T-helper 17 cell (primary cell): ENCODE results near the gene PLCB3. TPM values are rescaled to one million over a fixed set of nuclear protein-coding genes. Genes with fewer than 3 reads are reported as not detected.

Source experiments
- ATAC-seq: fragments of 150-1000 bp; cut with Tn5 transposase; 2 replicates; pipeline ENCODE4 v1.10.0; 2021; ENCODE audit warnings: mild to moderate bottlenecking, moderate library complexity
- DNase-seq, 3 donors: peaks; one replicate each; pipeline versions ENCODE4 v3.0.0 to v3.0.0-alpha.2; 2020 to 2021
- H3K9me3 ChIP-seq: one replicate; pipeline ENCODE4 v1.7.0; 2013; ENCODE audit warnings: low read length, mild to moderate bottlenecking; ENCODE audit not compliant: control insufficient read depth, poor library complexity, severe bottlenecking
- H3K27ac Mint-ChIP-seq: one replicate; pipeline ENCODE4 v1.8.0; 2022; ENCODE audit warnings: mild to moderate bottlenecking, moderate library complexity, mixed read lengths
- H3K27me3 Mint-ChIP-seq: one replicate; pipeline ENCODE4 v1.8.0; 2022; ENCODE audit warnings: mixed read lengths
- H3K36me3 Mint-ChIP-seq: one replicate; pipeline ENCODE4 v1.8.0; 2022; ENCODE audit warnings: low read depth, mixed read lengths
- H3K4me1 Mint-ChIP-seq: one replicate; pipeline ENCODE4 v1.8.0; 2022; ENCODE audit warnings: mild to moderate bottlenecking, mixed read lengths
- H3K4me3 Mint-ChIP-seq: one replicate; pipeline ENCODE4 v1.8.0; 2022; ENCODE audit warnings: mild to moderate bottlenecking, moderate library complexity, mixed read lengths
- total RNA-seq, 4 donors: library from RNA in 2 of 4; stranded (reverse) in 2 of 4; gene quantifications; one replicate each; pipeline ENCODE4 v1.2.3 and lab custom pipeline; 2022 to 2026

The PLCB3 gene
- total RNA-seq, 2 donors from 2014 or later: 5.9 TPM

DNA sequence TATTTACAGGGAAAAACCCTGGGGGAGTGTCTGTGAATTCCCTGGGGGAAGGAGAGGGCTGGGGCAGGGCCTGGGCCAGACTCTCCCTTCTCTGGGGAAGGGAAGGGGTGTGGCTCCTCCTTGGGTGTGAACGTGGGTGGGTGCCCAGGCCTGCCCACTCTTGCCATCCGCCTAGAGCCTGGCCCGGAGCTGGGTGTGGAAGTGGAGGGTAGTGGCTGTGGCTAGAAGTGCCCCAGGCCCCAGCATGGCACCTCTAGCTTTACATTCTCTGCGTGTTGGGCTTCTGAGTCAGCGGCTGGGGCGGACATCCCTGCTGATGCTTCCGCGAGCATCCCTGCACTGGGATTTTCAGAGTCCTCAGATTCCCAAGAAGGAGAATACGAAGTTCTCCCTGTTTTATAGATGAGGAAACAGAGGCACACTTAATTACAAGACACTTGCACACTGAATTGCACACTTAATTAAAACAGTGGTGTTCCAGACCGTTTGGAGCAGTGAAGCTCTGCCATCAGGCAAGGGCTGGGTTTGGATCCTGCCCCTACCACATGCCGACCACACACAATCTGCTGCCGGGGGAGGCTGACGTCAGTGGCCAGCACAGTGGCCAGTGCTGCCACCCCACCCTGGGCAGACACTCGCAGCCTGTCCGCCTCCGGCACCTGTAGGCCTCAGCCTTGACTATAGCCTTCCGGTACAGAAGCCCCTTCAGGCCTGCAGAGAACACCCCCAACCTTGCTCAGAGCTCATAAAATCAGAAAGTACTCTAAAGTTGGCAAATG lies 25.5 kb downstream of the PLCB3 start:
- H3K4me1 Mint-ChIP-seq: peaks cover 2% of the 10 kb centered on the region
- ATAC-seq (no peak), DNase-seq (no peak)
- H3K4me3 Mint-ChIP-seq: no peak overlapping the region
- H3K36me3 Mint-ChIP-seq: peaks cover 4% of the 10 kb centered on the region
- H3K9me3 ChIP-seq: no peaks in the 10 kb centered on the region
- H3K27me3 Mint-ChIP-seq: no peaks in the 10 kb centered on the region
- no peak overlapping the region for H3K27ac Mint-ChIP-seq

DNA sequence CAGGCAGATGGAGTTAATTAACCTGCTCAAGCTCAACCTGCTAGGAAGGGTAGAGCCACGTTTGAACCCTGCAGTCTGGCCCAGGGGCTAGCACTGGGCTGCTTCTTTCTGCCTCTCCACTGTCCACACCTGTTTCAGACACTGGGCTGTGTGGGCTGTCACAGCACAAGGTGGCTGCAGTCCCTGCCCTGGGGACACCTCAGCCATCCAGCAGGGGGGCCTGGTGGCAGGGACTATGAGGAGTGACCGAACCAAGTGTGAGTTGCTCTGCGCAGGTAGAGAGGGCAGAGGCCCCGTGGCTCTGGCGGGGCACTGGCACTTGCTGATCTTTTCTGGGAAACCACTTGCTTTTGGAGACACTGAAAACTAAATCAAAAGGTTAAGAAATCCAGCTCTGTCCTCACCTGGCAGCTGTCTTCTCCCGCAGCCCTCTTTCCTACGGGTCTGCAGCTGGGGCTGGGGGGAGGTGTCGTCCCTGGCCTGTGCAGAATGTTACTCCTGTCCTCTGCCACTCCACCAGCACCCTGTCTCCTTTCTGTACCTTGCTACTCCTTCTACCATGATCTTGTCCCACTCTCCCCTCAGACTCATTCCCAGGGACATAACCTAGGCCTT lies 27.4 kb downstream of the PLCB3 start:
- Mint-ChIP-seq H3K27me3 (no peaks in the 10 kb centered on the region), H3K4me1 (peaks cover 7% of the 10 kb centered on the region), H3K36me3 (peaks cover 4% of the 10 kb centered on the region), H3K4me3 (peak overlapping the region; percentile 28), H3K27ac (peak overlapping the region; percentile 86)
- no peaks in the 10 kb centered on the region for H3K9me3 ChIP-seq
- DNase-seq: no peak
- no peak for ATAC-seq

DNA sequence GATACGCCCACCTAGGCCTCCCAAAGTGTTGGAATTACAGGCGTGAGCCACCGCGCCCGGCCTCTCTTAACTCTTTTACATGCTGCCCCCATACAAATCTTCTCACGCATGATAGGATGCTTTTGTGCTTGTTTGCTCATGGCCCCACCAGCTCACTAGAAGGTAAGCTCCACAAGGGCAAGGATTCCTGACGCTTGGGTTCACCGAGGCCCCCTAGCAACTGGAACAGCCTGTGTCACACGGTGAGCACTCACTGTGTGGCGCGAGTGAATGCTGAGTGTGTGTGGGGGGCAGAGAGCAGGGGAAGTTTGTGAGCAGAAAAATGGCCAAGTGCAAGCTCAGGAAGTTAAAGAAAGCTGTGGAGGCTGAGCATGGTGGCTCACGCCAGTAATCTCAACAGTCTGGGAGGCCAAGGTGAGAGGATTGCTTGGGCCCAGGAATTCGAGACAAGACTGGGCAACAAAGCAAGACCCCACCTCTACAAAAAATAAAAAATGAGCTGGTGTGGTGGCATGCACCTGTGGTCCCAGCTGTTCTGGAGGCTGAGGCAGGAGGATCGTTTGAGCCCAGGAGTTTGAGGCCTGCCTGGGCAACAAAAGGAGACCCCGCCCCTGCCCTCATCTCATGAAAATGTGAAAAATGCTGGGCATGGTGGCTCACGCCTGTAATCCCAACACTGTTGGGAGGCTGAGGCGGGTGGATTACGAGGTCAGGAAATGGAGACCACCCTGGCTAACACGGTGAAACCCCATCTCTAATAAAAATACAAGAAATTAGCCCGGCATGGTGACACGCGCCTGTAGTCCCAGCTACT lies 30.8 kb downstream of the PLCB3 start:
- peaks cover 4% of the 10 kb centered on the region for H3K36me3 Mint-ChIP-seq
- no peak for ATAC-seq
- peaks cover 20% of the 10 kb centered on the region for H3K4me1 Mint-ChIP-seq
- H3K27me3 Mint-ChIP-seq: no peaks in the 10 kb centered on the region
- DNase-seq: no peak
- H3K4me3 Mint-ChIP-seq: peak overlapping the region; percentile 15
- H3K9me3 ChIP-seq: no peaks in the 10 kb centered on the region
- peak overlapping the region; percentile 94 for H3K27ac Mint-ChIP-seq

DNA sequence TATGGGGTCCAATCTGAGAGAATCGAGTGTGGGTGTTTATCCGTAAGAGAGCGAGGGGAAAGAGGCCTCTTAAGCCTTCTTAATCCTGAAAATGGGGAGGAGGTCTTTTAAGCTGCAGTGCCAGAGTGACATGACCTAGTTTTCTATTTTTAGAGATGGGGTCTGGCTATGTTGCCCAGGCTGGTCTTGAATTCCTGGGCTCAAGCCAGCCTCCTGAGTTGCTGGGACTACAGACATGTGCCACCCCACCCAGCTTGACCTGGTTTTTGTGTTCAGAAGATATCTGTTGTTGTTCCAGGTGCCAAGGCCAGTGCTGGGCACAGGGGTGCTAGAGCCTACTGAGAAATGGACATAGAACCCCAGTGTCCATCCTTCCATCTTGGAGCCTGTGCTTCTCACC lies 31.8 kb downstream of the PLCB3 start:
- Mint-ChIP-seq H3K36me3 (peaks cover 4% of the 10 kb centered on the region), H3K27me3 (no peaks in the 10 kb centered on the region)
- ATAC-seq: no peak

DNA sequence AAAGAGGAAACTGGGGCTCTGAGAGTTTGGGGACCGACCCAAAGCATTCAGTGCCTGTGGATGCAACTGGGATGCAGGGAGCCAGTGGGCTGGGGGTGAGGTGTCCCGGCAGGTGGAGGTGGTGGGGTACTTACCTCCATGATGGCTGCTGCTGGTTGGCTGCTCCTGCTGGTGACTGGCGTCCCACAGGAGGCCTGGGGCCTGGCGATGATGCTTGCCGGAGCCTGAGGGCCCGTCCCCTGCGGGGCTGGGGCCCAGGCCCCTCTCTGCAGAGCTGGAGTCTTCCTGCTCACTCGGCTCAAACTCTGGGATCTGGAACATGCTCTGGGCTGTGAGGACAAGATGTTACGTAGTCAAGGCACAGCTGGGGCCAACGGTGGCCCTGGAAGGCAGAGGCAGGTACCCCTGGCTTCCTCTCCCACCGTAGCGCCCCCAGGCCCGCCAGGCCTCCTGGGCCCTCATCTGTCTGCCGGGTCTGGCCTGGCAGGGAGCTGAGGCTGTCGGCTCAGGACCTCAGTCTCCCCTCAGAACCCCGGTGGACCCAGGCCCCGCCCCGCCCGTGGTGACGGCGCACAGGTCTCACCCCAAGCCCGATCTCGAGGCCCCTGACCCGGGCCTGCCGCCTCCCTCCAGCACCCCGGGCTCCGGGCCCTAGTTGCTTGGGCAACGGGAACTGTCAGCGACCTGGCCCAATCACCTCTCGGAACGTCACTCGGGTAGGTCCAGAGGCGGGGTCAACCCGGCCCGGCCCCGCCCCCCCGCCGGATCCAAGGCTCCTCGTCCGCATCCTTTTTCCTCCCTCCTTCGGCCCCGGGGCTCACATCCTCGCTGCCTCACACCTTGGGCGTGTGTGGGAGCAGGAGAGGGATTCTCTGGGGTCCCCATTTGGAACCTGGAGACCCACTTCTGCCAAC lies 33.0 kb downstream of the PLCB3 start, which contains the start of gene BAD:
BAD (minus strand) TSS at position 618 of the 914 bp plus-strand sequence; CDS start at position 321, 297 bp downstream.
- H3K27ac Mint-ChIP-seq: peak within 1 kb of the TSS; percentile 94
- no peaks in the 10 kb centered on the region for H3K36me3 Mint-ChIP-seq
- DNase-seq (peak; percentile 84 to 92 (median 92)), ATAC-seq (peak; percentile 81)
- H3K4me1 Mint-ChIP-seq: peaks cover 20% of the 10 kb centered on the region
- no peaks in the 10 kb centered on the region for H3K27me3 Mint-ChIP-seq
- no peaks in the 10 kb centered on the region for H3K9me3 ChIP-seq
- peak within 1 kb of the TSS; percentile 89 for H3K4me3 Mint-ChIP-seq

More for the DNA sequence above, 31.8 kb downstream of the PLCB3 start:
- H3K9me3 ChIP-seq: no peaks in the 10 kb centered on the region
- Mint-ChIP-seq H3K27ac (peak overlapping the region; percentile 94), H3K4me3 (peak overlapping the region; percentile 21), H3K4me1 (peaks cover 20% of the 10 kb centered on the region)
- no peak for DNase-seq

DNA sequence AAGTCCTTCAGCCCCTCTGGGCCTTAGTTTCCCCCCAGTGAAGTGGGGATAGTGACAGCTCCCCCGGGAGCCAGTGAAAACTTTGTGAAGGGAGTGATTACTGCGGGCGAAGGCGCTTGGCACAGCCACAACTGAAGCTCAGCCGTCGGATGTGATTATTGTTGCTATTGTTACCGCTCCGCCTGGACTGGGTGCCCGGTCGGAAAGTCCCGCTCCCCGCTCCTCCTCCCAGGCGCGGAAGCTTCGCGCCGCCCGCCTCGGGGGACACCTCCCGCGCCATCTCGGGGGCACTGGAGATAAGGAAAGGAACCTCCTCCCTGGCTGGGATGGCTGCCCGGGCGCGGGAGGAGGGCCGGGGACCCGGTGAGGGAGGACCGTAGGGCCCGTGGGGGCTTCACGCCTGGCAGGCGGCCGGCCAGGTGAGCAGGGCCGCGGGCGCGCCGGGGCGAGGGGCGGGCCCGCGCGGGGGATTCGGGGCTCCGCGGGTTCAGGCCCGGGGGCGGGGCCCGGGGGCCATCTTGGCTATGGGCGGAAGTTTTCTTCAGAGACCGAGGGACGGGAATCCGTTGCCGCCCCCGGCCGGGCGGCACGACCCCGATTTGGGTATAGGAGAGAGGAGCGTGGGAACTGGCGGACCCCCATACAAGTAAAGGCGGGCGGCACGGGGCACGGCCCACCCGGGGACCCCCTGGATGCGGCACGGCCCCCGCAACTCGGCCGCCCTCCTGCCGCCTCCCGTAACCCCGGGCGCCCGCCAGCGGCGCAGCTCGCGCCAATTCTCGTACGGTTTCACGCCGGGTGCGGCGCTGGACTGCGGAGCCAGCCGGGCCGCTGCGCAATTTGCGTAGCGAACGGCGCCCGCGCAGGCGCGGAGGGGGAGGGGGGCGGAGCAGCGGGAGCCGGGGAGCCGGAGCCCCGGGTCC lies 33.9 kb downstream of the PLCB3 start, which contains the start of gene GPR137:
GPR137 (plus strand) TSS at position 887 of the 923 bp plus-strand sequence. CDS start 677 bp downstream, outside the sequence.
- Mint-ChIP-seq H3K4me1 (peaks cover 20% of the 10 kb centered on the region), H3K36me3 (no peaks in the 10 kb centered on the region), H3K4me3 (peak within 1 kb of the TSS; percentile 89), H3K27ac (peak within 1 kb of the TSS; percentile 95), H3K27me3 (peaks cover under 1% of the 10 kb centered on the region)
- peak; percentile 85 to 97 (median 88) for DNase-seq
- ATAC-seq: peak; percentile 80
- no peaks in the 10 kb centered on the region for H3K9me3 ChIP-seq

DNA sequence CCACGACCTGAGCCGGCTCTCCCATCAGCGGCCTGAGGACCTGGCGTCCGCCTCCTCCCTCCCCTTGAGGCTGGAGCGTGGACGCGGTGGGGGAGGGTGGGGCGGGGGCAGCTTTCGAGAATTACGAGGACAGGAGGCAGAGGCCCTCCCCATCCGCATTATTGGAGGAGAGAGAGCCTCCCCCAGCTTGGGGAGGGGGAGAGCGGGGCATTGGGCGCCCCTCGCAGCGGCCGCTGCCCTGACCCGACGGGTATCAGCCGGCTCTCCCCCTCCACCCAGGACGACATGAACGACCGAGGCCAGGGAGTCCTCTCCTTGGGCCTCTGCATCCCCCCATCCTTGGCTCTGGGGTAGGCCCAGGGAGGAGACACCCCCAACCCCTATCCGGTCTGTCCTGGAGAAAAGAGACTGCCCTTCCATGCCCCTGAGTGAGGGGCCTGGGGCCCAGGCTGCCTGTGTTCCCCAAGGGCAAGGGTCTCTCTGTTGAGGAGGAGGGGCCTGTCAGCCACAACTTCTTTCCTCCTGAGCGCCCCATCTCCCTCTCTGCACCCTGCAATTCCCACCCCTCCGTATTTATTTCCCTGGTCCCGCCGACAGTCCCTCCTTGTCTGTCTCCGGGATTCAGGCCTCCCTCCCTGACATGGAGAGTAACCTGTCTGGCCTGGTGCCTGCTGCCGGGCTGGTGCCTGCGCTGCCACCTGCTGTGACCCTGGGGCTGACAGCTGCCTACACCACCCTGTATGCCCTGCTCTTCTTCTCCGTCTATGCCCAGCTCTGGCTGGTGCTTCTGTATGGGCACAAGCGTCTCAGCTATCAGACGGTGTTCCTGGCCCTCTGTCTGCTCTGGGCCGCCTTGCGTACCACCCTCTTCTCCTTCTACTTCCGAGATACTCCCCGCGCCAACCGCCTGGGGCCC lies 34.8 kb downstream of the PLCB3 start:
- Mint-ChIP-seq H3K4me1 (peaks cover 24% of the 10 kb centered on the region), H3K4me3 (peak overlapping the region; percentile 89), H3K36me3 (peaks cover 2% of the 10 kb centered on the region), H3K27ac (peak overlapping the region; percentile 95), H3K27me3 (peaks cover 8% of the 10 kb centered on the region)
- ATAC-seq (no peak), DNase-seq (no peak)
- H3K9me3 ChIP-seq: no peaks in the 10 kb centered on the region

DNA sequence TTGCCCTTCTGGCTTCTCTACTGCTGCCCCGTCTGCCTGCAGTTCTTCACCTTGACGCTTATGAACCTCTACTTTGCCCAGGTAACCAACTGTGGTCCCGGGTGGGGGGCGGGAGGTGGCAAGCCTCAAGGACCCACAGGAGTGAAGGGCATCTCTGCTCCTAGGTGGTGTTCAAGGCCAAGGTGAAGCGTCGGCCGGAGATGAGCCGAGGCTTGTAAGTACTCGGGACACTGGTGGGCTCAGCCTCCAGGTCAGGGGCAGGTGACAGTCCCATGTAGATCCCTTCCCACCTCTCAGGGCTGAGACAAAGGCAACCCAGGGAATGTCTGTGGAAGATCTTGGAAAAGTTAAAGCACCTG lies 35.5 kb downstream of the PLCB3 start:
- H3K9me3 ChIP-seq: no peaks in the 10 kb centered on the region
- peaks cover 8% of the 10 kb centered on the region for H3K27me3 Mint-ChIP-seq
- ATAC-seq: no peak
- H3K4me3 Mint-ChIP-seq: peak overlapping the region; percentile 85
- peaks cover 2% of the 10 kb centered on the region for H3K36me3 Mint-ChIP-seq
- peak overlapping the region; percentile 95 for H3K27ac Mint-ChIP-seq
- no peak for DNase-seq
- H3K4me1 Mint-ChIP-seq: peaks cover 23% of the 10 kb centered on the region

DNA sequence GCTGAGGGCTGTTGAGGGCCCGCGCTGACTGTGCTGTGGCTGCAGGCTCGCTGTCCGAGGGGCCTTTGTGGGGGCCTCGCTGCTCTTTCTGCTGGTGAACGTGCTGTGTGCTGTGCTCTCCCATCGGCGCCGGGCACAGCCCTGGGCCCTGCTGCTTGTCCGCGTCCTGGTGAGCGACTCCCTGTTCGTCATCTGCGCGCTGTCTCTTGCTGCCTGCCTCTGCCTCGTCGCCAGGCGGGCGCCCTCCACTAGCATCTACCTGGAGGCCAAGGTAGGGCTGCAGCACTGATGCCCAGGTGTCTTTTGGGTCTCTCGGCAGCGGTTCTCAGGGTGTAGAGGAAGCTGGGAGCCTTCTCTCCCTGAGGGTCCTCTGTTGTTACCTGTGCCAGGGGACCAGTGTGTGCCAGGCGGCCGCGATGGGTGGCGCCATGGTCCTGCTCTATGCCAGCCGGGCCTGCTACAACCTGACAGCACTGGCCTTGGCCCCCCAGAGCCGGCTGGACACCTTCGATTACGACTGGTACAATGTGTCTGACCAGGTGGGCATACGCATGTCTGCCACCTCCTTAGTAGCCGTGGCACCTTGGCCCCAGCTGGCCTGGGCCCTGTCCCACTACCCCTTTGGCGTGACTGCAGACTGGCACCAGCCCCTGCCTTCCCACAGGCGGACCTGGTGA lies 36.5 kb downstream of the PLCB3 start:
- DNase-seq (no peak), ATAC-seq (no peak)
- Mint-ChIP-seq H3K4me1 (peaks cover 22% of the 10 kb centered on the region), H3K27ac (peak overlapping the region; percentile 29), H3K36me3 (peaks cover 2% of the 10 kb centered on the region), H3K27me3 (peaks cover 10% of the 10 kb centered on the region), H3K4me3 (no peak overlapping the region)
- H3K9me3 ChIP-seq: no peaks in the 10 kb centered on the region

DNA sequence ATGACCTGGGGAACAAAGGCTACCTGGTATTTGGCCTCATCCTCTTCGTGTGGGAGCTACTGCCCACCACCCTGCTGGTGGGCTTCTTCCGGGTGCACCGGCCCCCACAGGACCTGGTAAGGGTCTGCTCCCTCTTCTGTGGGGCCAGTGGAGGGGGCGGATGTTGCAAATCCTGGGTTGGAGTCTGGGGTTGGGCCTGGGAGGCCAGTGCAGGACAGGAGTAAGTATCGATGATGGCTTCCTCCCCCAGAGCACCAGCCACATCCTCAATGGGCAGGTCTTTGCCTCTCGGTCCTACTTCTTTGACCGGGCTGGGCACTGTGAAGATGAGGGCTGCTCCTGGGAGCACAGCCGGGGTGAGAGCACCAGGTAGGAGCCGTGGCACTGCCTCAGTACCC lies 37.0 kb downstream of the PLCB3 start:
- ATAC-seq: no peak
- peaks cover 2% of the 10 kb centered on the region for H3K36me3 Mint-ChIP-seq
- H3K4me1 Mint-ChIP-seq: peaks cover 20% of the 10 kb centered on the region
- H3K9me3 ChIP-seq: no peaks in the 10 kb centered on the region
- peak overlapping the region; percentile 29 for H3K27ac Mint-ChIP-seq
- peaks cover 15% of the 10 kb centered on the region for H3K27me3 Mint-ChIP-seq
- no peak for DNase-seq
- no peak overlapping the region for H3K4me3 Mint-ChIP-seq
